Mesenchymal stem cell (in vitro differentiated cells and primary cell): ENCODE results near the gene TRA2A. TPM values are rescaled to one million over a fixed set of nuclear protein-coding genes. Genes with fewer than 3 reads are reported as not detected.

ENCODE experiments used
- DNase-seq: peaks from one replicate; pipeline ENCODE4 v3.0.0-alpha.2; 2013
- H2AFZ ChIP-seq: one replicate; pipeline ENCODE4 v1.6.1; 2013; ENCODE audit warnings: low read depth, mild to moderate bottlenecking, control low read depth, inconsistent platforms, low read length, moderate library complexity
- H2AK5ac ChIP-seq: 2 replicates; pipeline ENCODE4 v1.6.1; 2013; ENCODE audit warnings: low read length, moderate library complexity, mild to moderate bottlenecking, inconsistent platforms; ENCODE audit not compliant: severe bottlenecking
- H2BK120ac ChIP-seq: one replicate; pipeline ENCODE4 v1.6.1; 2013; ENCODE audit warnings: low read depth, mild to moderate bottlenecking, inconsistent platforms, low read length, moderate library complexity
- H2BK12ac ChIP-seq, 2 experiments: one replicate each; pipeline ENCODE4 v1.6.1; 2013; ENCODE audit warnings: inconsistent platforms in 2 of 2, low read length in 2 of 2, mild to moderate bottlenecking in 2 of 2, moderate library complexity in 2 of 2, control low read depth in 1 of 2
- H2BK15ac ChIP-seq: one replicate; pipeline ENCODE4 v1.6.1; 2013; ENCODE audit warnings: mild to moderate bottlenecking, low read depth, inconsistent platforms; ENCODE audit not compliant: poor library complexity, severe bottlenecking
- H2BK5ac ChIP-seq: 2 replicates; pipeline ENCODE4 v1.6.1; 2013; ENCODE audit warnings: low read depth, mild to moderate bottlenecking, low read length, control low read depth, inconsistent platforms; ENCODE audit not compliant: poor library complexity, severe bottlenecking
- H3K14ac ChIP-seq, 2 experiments: one replicate each; pipeline ENCODE4 v1.6.1; 2013; ENCODE audit warnings: inconsistent platforms in 2 of 2, low read length in 2 of 2, control low read depth in 1 of 2, mild to moderate bottlenecking in 1 of 2, moderate library complexity in 1 of 2
- H3K18ac ChIP-seq, 2 experiments: one replicate each; pipeline ENCODE4 v1.6.1; 2013; ENCODE audit warnings: inconsistent platforms in 2 of 2, low read length in 2 of 2, control low read depth in 1 of 2, low read depth in 1 of 2, mild to moderate bottlenecking in 1 of 2
- H3K23ac ChIP-seq, 2 experiments: one replicate each; pipeline ENCODE4 v1.6.1; 2013; ENCODE audit warnings: inconsistent platforms in 2 of 2, low read length in 2 of 2, mild to moderate bottlenecking in 2 of 2, moderate library complexity in 2 of 2, control low read depth in 1 of 2
- H3K27ac ChIP-seq: 2 replicates; pipeline ENCODE4 v1.5.1; 2013; ENCODE audit warnings: mild to moderate bottlenecking, moderate library complexity, low read length, control low read depth, inconsistent platforms; ENCODE audit not compliant: poor library complexity, severe bottlenecking
- H3K27me3 ChIP-seq, 2 experiments: 2 replicates each; pipeline versions ENCODE4 v1.6.1 to v1.7.0; 2013; ENCODE audit warnings: low read length in 2 of 2, mild to moderate bottlenecking in 2 of 2, moderate library complexity in 2 of 2, control low read depth in 1 of 2, inconsistent platforms in 1 of 2; ENCODE audit not compliant: control insufficient read depth in 1 of 2, insufficient read depth in 1 of 2
- H3K36me3 ChIP-seq, 2 experiments: 2 replicates each; pipeline versions ENCODE4 v1.6.1 to v1.7.0; 2013; ENCODE audit warnings: low read length in 2 of 2, control low read depth in 1 of 2, inconsistent platforms in 1 of 2, low read depth in 1 of 2, mild to moderate bottlenecking in 1 of 2; ENCODE audit not compliant: insufficient read depth in 2 of 2, control insufficient read depth in 1 of 2
- H3K4ac ChIP-seq, 2 experiments: one replicate each; pipeline ENCODE4 v1.6.1; 2013; ENCODE audit warnings: inconsistent platforms in 2 of 2, low read length in 2 of 2, mild to moderate bottlenecking in 2 of 2, moderate library complexity in 2 of 2, control low read depth in 1 of 2, low read depth in 1 of 2
- H3K4me1 ChIP-seq: 2 replicates; pipeline ENCODE4 v1.6.1; 2013; ENCODE audit warnings: low read depth, low read length, control low read depth; ENCODE audit not compliant: control insufficient read depth, insufficient read depth
- H3K4me2 ChIP-seq: 2 replicates; pipeline ENCODE4 v1.6.1; 2013; ENCODE audit warnings: low read length, mild to moderate bottlenecking, inconsistent platforms; ENCODE audit not compliant: poor library complexity, severe bottlenecking
- H3K4me3 ChIP-seq, 2 experiments: 2 replicates each; pipeline versions ENCODE4 v1.5.1 to v1.7.0; 2013; ENCODE audit warnings: low read length in 2 of 2, mild to moderate bottlenecking in 2 of 2, control low read depth in 1 of 2, low read depth in 1 of 2; ENCODE audit not compliant: insufficient read depth in 1 of 2
- H3K79me1 ChIP-seq: replicated peaks from 2 replicates; pipeline ENCODE4 v1.6.1; 2013; ENCODE audit warnings: mild to moderate bottlenecking, control low read depth, low read length, inconsistent platforms; ENCODE audit not compliant: poor library complexity, severe bottlenecking
- H3K9ac ChIP-seq: 2 replicates; pipeline ENCODE4 v1.7.0; 2013; ENCODE audit warnings: mild to moderate bottlenecking, low read length, moderate library complexity
- H3K9me3 ChIP-seq: 2 replicates; pipeline ENCODE4 v1.7.0; 2013; ENCODE audit warnings: mild to moderate bottlenecking, low read length; ENCODE audit not compliant: control insufficient read depth
- H4K8ac ChIP-seq: one replicate; pipeline ENCODE4 v1.6.1; 2013; ENCODE audit warnings: inconsistent platforms, mild to moderate bottlenecking, low read length, moderate library complexity
- H4K91ac ChIP-seq: one replicate; pipeline ENCODE4 v1.6.1; 2013; ENCODE audit warnings: mild to moderate bottlenecking, low read length, inconsistent platforms
- WGBS: methylation state at CpG from one replicate; pipeline ENCODE4 v1.1.7; 2013; ENCODE audit warnings: mixed read lengths; 5-methylcytosine and 5-hydroxymethylcytosine counted together
- small RNA-seq: library from polyadenylated mRNA; stranded (forward); fragments of <200 nt; extraction: miRNeasy Mini kit (QIAGEN cat#:217004); gene quantifications from one replicate; pipeline ENCODE3, GENCODE V24; 2013; ENCODE audit warnings: low read depth

Gene TRA2A

GRCh38 chr7:23458044-23458443, 73.7 kb downstream of the TRA2A start:
- Histone ChIP-seq H3K27ac (no peak overlapping the region), H2BK120ac (no peak overlapping the region), H4K8ac (no peak overlapping the region), H3K9ac (no peak overlapping the region), H2BK12ac (no peak overlapping the region), H3K4me2 (no peak overlapping the region), H3K18ac (no peak overlapping the region), H3K36me3 (peaks cover 0 to 4% of the 10 kb centered on the region in 2 experiments), H3K27me3 (peaks cover 0 to 51% of the 10 kb centered on the region in 2 experiments), H3K4ac (no peak overlapping the region), H2AFZ (no peak overlapping the region), H4K91ac (no peak overlapping the region), H3K4me3 (no peak overlapping the region), H3K79me1 (no peaks in the 10 kb centered on the region), H3K9me3 (no peaks in the 10 kb centered on the region), H3K14ac (no peak overlapping the region), H2AK5ac (no peak overlapping the region), H3K23ac (no peak overlapping the region), H2BK5ac (no peak overlapping the region), H3K4me1 (no peaks in the 10 kb centered on the region), H2BK15ac (no peak overlapping the region)
- WGBS: 93% methylated on average over 3 of the region's 3 CpGs
- no peak for DNase-seq

DNA sequence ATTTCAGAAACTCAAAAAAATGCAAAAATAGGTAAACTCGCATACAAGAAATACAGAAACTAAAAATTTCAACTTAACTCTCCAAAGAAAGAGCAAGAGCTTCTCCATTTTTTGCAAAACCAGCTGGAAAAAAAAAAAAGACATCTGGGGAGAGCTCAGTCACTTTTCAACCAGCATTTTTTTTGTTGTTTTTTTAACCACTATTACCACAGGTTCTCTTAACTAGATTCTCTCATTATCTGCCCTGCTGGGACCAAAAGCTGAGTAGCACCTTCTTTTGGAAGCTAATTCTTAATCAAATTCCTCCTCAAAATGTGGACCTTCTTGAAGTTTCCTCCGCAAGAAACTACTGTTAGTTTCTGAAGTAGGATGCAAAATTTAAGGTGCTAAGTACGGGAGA, 75.7 kb downstream of the TRA2A start:
- 95% methylated on average over 1 of the region's 3 CpGs for WGBS
- H3K4ac ChIP-seq: no peak overlapping the region

GRCh38 chr7:23454881-23455526, 76.8 kb downstream of the TRA2A start:
- H4K8ac ChIP-seq: no peak overlapping the region
- H2BK15ac ChIP-seq: no peak overlapping the region
- H3K9me3 ChIP-seq: no peaks in the 10 kb centered on the region
- no peak overlapping the region for H3K23ac ChIP-seq
- H3K18ac ChIP-seq: no peak overlapping the region
- H3K4me2 ChIP-seq: no peak overlapping the region
- no peak overlapping the region for H2AFZ ChIP-seq
- no peak overlapping the region for H2BK5ac ChIP-seq
- H2BK12ac ChIP-seq: peak overlapping the region in 1 of 2 experiments; percentile 10
- H3K4me1 ChIP-seq: no peaks in the 10 kb centered on the region
- no peak overlapping the region for H3K14ac ChIP-seq
- H3K36me3 ChIP-seq: peaks cover 0 to 4% of the 10 kb centered on the region in 2 experiments
- H3K27me3 ChIP-seq: peaks cover 0 to 34% of the 10 kb centered on the region in 2 experiments
- DNase-seq: no peak
- H3K79me1 ChIP-seq: peaks cover 1% of the 10 kb centered on the region
- H4K91ac ChIP-seq: no peak overlapping the region
- no peak overlapping the region for H3K27ac ChIP-seq
- H3K4ac ChIP-seq: no peak overlapping the region
- 78% methylated on average over 5 of the region's 5 CpGs for WGBS
- no peak overlapping the region for H3K4me3 ChIP-seq
- no peak overlapping the region for H2AK5ac ChIP-seq
- no peak overlapping the region for H2BK120ac ChIP-seq
- no peak overlapping the region for H3K9ac ChIP-seq

More for the DNA sequence above, 75.7 kb downstream of the TRA2A start:
- H2BK12ac ChIP-seq: no peak overlapping the region
- no peak overlapping the region for H2AFZ ChIP-seq
- no peak overlapping the region for H3K4me2 ChIP-seq
- no peak overlapping the region for H3K4me3 ChIP-seq
- H2AK5ac ChIP-seq: no peak overlapping the region
- DNase-seq: no peak
- peaks cover 0 to 4% of the 10 kb centered on the region in 2 experiments for H3K36me3 ChIP-seq
- H2BK120ac ChIP-seq: no peak overlapping the region
- no peak overlapping the region for H3K27ac ChIP-seq
- H2BK5ac ChIP-seq: no peak overlapping the region
- H3K4me1 ChIP-seq: no peaks in the 10 kb centered on the region
- no peak overlapping the region for H3K18ac ChIP-seq
- H3K79me1 ChIP-seq: no peaks in the 10 kb centered on the region
- H4K8ac ChIP-seq: no peak overlapping the region
- no peak overlapping the region for H3K23ac ChIP-seq
- peaks cover 0 to 40% of the 10 kb centered on the region in 2 experiments for H3K27me3 ChIP-seq
- no peak overlapping the region for H3K14ac ChIP-seq
- H3K9ac ChIP-seq: no peak overlapping the region
- H3K9me3 ChIP-seq: no peaks in the 10 kb centered on the region
- H2BK15ac ChIP-seq: no peak overlapping the region
- H4K91ac ChIP-seq: no peak overlapping the region

Small RNA genes within 50 kb of the gene (small RNA-seq; reads per million reads assigned to genes)
- gene AC079780.1 (not detected), gene RF00019 (not detected)
